NCI-H524 (cell line): ENCODE measurements around the gene ADAM15.
A peak's percentile ranks its signal among the peaks of the same experiment; 100 is the strongest.

ENCODE experiments used
- DNase-seq, 2 experiments: peaks; one replicate each; lab custom pipeline; 2025; lab: John Stamatoyannopoulos, UW

The ADAM15 gene

DNA sequence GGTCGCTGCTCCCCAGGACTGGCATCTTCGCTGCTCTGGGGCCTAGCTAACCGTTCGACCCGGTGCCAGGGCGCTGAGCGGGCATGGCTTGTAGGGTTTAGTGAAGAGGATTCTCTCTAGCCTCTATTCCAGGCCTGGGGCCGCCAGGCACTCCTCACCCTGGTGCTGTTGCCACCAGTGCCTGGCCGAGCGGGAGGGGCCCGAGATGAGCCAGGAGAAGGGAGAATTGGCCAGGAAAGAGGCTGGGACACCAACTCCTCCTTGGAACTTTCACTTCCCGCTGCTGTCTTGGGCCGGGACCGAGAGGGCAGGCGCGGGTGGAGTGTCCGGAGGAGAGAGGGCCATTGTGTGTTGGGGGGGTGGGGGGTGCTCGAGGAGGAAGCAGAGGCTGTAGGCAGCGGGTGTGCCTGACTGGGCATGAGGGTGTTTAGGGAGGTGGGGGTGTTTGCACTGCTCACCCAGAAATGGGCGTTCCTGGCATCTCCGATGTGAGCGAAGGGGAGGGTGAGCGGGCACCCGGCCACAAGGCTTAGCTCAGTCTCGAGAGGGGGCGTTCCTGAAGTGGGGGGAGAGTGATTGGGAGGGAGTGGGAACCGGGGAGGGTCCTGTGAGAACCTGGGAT lies 772 bp downstream of the ADAM15 start:
- DNase-seq, result peak; percentile 14 to 19

DNA sequence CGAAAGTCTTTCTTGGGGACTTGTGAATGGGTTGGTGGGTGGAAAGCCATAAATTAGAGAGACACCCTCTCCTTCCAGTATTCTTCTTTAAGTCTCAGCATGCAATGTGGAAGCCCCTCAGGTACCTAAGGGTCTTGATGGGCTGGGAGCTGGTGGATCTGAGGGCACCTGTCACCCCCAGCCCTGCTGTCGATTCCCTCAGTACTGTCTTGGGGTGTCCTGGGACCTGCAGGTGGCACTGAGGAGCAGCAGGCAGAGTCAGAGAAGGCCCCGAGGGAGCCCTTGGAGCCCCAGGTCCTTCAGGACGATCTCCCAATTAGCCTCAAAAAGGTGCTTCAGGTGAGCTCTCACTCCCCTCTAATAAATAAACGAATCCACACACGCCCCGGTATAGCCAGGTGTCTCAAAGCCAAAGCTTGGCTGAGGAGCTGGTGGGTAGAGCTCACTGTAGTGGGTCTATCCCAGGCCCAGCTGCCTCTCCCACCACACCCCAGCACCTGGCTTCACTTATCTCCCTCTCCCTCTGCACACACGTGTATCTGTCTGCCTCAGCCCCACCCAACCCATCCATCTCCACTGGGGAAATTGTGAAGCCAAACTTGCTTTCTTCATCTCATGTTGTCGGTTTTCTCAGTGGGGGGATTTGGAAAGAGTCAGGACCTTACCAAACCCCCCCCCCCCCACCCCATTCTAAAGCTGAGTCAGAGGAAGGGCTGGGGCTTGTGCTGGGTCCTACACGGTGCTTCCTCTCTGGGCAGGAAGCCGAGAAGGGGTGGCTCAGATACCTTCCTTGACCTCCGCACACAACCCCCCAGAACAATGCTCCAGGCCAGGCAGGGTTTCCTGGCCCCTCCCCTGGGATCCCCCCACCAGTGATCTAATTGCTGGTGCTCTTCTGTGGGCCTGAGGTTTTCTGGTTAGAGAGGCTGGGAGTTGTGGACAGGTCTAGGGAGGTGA lies 1.6 kb downstream of the ADAM15 start:
- peak in 1 of 2 experiments; percentile 7 for DNase-seq

DNA sequence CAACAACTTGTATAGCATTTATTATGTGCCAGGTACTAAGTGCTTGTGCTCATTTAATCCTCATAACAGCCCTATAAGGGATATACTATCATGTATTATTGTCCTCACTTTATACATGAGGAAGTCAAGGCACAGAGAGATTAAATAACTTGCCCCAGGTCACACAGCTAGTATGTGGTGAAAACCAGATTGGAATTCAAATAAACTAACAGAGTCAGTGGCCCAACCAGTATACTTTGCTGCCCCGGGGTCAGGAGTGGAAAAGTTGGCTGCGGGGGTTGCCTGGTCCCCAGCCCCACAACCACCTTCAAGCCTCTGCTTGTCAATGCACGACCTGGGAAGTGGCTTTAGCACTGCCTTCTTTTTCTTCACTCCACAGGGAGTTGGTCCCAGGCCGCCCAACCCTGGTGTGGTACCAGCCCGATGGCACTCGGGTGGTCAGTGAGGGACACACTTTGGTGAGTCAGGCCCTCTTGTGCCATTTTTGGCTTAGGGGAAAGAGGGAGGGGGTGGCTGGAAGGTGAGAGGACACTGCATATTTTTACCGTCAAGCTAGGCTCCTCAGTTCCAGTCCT lies 2.5 kb downstream of the ADAM15 start:
- no peak for DNase-seq

DNA sequence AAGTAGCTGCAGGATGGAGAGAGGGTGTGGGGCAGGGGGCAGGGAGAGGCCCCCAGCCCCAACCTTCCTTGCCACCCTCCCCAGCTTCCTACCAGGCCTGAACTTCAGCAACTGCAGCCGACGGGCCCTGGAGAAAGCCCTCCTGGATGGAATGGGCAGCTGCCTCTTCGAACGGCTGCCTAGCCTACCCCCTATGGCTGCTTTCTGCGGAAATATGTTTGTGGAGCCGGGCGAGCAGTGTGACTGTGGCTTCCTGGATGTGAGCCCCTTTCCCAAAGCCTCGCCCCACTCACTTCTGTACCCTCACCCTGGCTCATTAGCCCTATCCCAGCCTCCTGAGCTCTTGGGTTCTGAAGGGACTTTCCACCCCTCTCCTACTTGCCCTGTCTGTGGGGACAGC lies 6.0 kb downstream of the ADAM15 start:
- DNase-seq, result no peak

GRCh38 chr1:155057788-155058211 lies 6.7 kb downstream of the ADAM15 start:
- DNase-seq, result no peak

- DNase-seq, result no peak
Observed at GRCh38 chr1:155060736-155061135, 9.6 kb downstream of the ADAM15 start.

- peak; percentile 58 to 80 for DNase-seq
Observed at GRCh38 chr1:155061381-155062150, 10.4 kb downstream of the ADAM15 start.

- no peak for DNase-seq
Observed at GRCh38 chr1:155062151-155062686, 11.1 kb downstream of the ADAM15 start.

- DNase-seq, result peak; percentile 33 to 55
Observed at GRCh38 chr1:155062702-155063411, 11.7 kb downstream of the ADAM15 start.

- peak; percentile 38 to 56 for DNase-seq
Observed at GRCh38 chr1:155063550-155064110, 12.5 kb downstream of the ADAM15 start, which contains the start of gene EFNA4. Gene EFNA4, plus strand, starts transcription at chr1:155063740. Its CDS starts 84 bp downstream, at chr1:155063824.

DNA sequence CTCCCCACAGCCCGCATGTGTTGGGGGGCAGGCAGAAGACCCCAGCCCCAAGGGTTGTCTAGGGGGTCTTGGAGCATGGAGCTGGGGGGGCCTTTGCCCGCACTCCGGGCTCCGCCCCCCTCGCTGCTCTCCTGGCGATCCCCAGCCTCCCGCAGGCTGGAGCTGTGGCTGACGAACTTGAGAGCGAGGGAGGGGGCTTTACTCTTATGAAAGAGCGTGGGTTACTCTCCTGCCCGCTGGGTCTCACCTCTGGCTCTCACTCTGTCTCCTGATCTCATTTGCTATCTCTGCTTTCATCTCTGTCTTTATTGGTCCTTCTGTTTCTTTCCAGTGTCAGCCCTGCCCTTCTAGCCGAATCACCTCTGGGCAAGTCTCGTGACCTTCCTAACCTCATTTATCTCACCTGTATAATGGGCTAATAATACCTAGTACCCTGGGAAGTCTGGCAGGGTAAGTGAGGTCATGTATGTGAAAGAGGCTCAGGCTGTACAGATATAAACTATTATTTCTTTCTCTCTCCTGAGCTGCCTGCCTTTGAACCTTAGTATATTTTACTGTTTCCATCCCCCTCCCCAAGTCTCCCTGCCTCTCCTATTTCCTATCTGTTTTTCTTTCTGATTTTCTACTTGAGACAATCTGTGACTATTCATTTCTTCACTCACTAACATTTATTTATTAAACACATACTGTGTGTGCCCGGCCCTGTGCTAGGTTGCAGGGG lies 13.2 kb downstream of the ADAM15 start:
- DNase-seq, result peak in 1 of 2 experiments; percentile 44

DNA sequence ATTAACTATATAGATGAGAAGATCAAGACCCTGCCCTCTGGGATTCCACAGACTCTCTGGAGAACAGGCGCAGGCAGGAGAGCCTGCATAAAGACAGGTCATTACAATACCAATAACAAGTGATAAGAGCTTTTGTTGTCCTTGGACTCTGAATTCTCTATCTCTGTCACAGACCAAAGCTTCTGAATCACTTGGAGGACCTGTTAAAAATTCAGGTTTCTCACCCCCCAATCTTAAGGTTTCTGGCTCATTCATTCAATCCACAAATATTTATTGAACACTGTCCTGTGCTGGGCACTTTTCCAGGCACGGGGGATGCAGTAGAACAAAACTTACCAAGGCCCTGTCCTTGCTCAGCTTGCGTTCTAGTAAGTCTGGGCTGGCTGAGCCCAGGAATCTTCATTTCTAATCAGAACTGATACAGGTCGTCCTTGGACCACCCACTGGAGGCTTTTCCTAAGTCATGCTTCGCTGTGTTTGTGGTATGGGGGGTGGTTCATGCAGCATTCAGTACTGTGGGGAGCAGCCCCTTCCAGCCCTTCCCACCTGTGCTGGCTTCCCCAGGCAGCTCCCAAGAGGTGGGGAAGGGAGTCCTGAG lies 13.8 kb downstream of the ADAM15 start:
- no peak for DNase-seq

GRCh38 chr1:155066777-155067176 lies 15.7 kb downstream of the ADAM15 start:
- DNase-seq, result no peak

- no peak for DNase-seq
Observed at GRCh38 chr1:155068599-155068998, 17.5 kb downstream of the ADAM15 start.

DNA sequence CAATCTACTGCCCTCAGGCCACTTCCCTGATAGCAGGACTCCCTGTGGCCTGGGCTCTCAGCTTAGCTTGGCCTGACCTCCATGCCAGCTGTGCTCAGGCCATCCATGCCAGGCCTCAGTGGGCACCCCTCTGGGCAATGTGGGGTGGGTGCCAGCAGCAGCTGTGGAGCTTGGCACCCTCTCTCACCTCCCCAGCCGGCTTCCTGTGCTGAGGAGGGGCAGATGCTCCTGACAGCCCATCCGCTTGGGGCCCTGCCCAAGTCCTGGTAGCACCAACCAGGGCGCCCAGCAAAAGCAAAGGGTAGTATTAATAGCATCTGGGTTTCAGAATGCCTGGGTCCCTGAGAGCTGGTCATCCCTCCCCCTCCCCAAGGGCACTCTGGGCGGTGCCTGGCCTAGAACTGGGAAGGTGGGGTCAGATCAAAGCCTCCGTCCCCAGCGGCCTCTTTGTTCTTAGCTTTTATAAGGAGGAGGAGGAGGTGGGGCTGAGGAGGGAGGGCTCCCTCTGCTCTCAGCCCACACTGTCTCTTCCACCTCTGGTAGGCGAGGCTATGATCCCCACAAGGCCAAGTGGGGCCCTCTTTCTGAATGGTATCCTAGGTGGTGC lies 18.5 kb downstream of the ADAM15 start:
- DNase-seq, result peak in 1 of 2 experiments; percentile 62

- DNase-seq, result peak in 1 of 2 experiments; percentile 62
Observed at GRCh38 chr1:155070158-155070621, 19.1 kb downstream of the ADAM15 start.

DNA sequence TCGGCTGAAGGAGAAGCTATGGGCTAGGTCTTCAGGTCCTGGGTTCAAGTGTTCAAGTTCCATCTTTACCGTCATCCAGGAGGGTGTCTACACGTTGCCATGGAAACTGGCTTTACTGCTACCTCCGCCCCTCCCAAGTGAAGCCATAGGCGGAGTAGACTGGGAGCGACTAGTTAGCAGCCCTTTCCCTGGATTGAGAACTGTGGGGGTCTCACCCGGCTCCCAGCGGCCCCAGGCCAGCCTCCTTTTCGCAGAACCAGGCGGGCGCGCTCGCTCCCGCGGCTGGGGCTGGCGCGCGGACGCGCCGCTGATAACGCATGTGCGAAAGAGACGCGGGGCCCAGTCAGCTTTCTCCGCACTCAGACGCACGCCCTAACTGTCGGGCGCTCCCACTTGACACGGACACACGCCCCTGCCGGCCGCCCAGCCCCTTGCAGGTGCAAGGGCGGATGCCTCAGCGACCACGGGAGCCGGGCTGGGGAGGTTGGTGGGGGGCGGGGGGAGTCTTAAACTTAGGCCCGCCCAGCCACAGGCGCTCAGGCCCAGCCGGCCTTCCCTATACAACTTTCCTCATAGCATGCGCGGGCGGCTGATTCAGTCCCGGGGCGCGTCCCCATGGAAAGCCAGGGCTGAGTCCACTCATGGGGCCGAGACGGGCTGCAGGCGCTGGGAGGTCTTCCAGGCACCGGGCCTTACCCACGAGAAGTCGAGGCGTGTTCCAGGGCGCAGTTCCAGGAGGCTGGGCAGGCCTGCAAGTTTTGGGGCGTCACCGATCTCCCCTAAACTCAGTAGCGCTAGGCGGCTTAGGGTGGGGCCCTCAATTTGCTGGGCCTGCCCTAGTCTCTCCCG lies 19.8 kb downstream of the ADAM15 start:
- peak; percentile 69 to 83 for DNase-seq

DNA sequence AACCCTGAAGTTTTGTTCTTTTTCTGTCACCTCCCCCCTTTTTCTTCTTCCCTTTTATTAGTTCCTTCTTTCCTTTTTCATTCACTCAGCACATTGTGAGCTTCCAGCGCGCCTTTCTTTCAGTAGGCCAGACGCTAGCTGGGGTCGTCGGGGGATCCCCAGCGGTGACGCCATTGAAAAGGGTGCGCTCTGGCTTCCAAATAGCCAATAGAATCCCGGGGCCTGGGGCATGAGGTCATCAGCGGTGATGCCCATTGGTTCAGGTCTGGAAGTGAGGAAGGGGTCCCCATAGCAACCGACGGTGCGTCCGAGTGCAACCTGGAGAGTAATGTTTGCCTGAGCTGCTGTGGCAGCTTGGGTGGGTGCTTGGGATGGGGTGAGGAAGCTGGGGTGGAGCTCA lies 20.6 kb downstream of the ADAM15 start:
- DNase-seq, result peak in 1 of 2 experiments; percentile 17
